GM12874 (cell line): ENCODE results near the gene DYNLT1.

ENCODE experiments used
- TF ChIP-seq, protein P1 (sequence below): IDR thresholded peaks from 2 replicates; pipeline ENCODE4 v1.5.1; 2011; ENCODE audit warnings: low read depth, mild to moderate bottlenecking, control low read depth, low read length, moderate library complexity; ENCODE audit not compliant: insufficient read depth

Gene DYNLT1

DNA sequence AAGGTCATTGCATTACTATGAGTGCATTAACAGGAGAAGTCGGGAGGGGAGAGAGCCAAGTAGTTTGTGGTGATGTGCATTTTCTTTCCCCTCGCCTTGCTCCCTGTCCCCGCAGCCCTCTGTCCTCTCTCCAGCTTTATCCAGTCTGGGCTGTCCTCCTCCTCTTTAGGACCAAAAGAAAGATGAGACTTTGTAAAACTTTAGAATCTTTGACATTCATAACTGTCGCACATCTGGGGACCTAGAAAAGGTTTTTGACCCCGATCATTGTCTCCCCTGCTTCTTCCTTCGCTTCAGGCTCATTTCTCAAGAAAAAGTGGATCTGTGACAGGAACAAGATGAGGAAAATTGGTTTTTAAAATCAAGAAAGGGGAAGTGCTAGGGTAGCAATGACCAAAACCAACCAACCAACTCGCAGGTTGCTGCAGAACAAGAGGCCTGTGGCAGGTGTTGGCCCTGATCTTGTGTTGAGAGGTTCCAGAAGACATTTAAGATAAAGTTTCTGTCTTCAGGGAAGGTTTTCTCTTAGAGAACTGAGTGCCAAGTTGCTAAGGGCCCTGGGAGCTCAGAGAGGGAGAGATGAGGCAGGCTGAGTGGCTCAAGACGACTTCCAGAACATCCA, 22.9 kb upstream of the DYNLT1 start:
- TF ChIP-seq, protein P1, sequence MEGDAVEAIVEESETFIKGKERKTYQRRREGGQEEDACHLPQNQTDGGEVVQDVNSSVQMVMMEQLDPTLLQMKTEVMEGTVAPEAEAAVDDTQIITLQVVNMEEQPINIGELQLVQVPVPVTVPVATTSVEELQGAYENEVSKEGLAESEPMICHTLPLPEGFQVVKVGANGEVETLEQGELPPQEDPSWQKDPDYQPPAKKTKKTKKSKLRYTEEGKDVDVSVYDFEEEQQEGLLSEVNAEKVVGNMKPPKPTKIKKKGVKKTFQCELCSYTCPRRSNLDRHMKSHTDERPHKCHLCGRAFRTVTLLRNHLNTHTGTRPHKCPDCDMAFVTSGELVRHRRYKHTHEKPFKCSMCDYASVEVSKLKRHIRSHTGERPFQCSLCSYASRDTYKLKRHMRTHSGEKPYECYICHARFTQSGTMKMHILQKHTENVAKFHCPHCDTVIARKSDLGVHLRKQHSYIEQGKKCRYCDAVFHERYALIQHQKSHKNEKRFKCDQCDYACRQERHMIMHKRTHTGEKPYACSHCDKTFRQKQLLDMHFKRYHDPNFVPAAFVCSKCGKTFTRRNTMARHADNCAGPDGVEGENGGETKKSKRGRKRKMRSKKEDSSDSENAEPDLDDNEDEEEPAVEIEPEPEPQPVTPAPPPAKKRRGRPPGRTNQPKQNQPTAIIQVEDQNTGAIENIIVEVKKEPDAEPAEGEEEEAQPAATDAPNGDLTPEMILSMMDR: no peak

DNA sequence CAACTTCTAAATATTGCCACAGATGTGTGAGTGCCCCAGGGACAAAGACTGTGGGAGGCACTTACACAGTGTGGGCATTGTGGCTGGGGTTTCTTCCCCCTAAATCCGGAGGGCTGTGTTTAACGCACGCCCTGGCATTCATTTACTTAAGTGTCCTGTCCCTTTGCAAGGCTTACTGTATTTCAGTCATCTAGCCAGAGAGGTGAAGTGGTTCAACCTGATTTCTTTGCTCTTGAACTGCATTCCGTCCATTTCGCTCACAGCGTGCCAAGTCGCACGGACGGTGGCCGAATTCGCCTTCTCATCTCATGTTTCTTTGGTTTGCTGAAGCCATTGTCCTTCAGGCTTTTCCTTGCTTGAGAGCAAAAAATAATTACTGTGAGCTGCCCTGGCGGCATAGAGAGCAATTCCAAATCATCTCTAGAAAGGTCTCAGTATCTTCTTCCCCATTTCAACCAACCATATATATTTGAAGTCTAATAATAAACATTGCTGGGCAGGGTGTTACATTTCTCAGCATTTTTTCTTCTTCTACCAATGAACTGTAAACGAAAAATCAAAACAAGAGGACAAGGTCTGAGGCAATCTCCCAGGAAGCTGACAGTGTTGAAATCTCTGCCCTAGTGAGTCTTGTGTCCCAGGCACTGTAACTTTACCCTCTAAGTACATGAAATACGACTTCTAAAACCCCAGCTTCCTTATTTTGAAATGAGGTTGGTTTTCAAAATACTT, 22.3 kb upstream of the DYNLT1 start:
- TF ChIP-seq, protein P1: no peak

DNA sequence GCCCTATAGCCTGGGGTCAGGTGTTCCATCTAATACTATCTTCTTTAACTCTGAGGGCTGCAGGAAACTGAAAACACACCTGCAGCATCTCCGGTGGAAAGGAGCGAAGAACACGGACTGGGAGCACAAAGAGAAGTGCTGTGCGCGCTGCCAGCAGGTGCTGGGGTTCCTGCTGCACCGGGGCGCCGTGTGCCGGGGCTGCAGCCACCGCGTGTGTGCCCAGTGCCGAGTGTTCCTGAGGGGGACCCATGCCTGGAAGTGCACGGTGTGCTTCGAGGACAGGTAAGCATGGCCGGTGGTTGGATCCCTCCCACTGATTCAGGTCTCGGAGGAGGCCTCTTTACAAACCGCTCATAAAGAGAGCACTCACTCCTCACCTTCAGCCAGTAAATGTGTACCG, 20.8 kb upstream of the DYNLT1 start:
- TF ChIP-seq, protein P1: no peak

DNA sequence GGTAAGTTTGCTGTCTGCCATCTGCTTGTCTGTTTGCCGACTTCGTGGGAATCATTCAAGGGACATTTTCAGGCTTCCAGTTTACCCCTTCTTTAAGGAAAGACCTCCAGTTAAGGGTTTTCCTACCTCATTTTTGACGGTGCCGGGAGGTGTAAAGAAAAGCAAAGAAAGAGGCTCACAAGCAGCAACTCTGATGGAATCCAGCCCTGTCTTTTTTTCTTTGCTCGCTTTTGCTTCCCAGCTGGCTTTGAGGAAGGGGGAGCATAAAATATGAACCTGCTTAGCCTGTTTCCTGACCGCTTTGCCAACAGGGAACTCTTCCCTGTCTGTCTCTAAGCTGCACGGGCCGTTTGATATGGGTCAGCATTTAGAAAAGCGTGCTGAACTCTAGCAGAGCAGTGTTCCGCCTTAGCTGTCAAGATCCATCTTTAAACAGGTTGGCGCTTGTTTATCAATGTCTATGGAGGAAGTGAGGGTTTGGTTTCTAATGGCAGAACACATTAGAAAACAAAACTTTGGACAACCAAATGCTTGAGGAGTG, 19.2 kb upstream of the DYNLT1 start:
- TF ChIP-seq, protein P1: no peak

DNA sequence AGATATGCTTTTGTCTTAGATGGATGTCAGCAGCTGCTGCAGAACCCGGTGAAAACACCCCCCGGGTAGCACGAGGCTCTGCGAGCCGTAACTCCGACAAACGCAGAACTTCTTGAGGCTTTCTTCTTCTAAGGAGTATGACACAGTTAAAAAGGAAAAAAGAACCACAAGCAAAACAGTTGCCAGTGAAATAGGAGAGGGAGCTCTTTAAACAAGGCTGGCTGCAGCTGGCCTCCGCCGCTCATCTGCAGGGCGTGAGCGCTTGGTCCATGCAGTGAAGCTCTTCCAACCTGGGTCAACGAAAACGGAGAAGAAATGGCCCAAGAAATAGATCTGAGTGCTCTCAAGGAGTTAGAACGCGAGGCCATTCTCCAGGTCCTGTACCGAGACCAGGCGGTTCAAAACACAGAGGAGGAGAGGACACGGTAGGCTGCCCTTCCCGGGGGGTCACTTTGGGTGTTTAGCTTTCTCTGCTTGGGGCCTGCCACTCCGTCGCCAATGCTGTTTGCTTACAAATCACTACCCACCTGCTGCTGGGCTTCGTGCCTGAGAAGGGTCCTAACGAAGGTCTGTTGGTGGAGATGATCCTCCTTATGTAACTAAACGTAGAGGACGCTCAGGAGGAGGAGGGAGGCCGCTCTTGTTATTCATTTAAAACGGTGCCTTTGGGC, 18.5 kb upstream of the DYNLT1 start:
- TF ChIP-seq, protein P1: no peak

DNA sequence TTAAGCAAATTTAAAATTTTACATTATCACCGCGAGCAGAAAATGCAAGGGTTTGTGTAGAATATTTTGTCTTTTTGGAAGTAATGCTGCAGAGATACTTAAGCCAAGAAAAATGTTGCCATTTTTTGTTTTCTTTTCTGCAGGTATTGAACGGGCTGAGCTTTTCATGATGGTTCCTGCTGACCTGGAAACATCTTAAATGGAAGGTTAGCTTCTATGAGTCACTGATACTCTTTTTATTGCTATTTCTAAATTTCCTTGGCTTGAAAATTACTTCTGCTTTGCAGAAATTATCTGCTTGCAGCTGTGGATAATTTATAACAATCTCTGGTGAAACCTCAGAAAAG, 18.0 kb upstream of the DYNLT1 start:
- TF ChIP-seq, protein P1: no peak

DNA sequence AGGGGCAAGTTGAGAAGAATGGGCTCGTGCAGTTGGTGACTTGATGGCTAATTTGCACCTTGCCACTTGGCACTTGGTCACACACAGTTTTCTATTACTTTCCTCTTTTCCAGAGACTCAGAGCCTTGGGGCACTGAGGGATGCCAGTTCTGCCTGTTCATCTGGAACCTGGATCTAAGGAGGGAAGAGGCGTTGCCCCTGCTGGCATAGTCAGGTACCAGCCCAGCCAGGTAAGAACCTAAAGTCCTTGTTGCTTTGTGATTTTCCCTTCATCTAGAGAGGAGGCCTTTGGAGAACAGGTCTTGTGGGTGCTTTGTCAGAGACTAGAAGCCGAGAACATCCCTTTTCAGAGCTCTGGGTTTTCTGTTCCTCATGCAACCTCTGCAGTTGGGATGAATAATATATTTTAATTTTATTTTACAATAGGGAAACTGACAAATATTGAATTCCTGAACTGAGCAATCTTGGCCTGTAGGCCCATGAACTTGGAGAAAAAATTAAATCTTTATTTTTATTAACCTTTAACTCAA, 16.7 kb upstream of the DYNLT1 start:
- TF ChIP-seq, protein P1: no peak
